Measurements from ENCODE around the gene DRD3.

Gene DRD3

GRCh38 chr3:114132500-114132899 lies 46.4 kb downstream of the DRD3 start (continued):
- TF ChIP-seq ZBTB7A (tag by site-specific recombination; IDR thresholded peaks at IDR 0.05; ENCODE audit: low read depth): no peak
- no peak for TF ChIP-seq ZBTB26 (tag by site-specific recombination; optimal IDR thresholded peaks at IDR 0.05)
- TF ChIP-seq ZNF639 (tag by site-specific recombination; IDR thresholded peaks at IDR 0.05): no peak
- TF ChIP-seq ZNF24 (tag by site-specific recombination; IDR thresholded peaks at IDR 0.05): no peak
- TF ChIP-seq CTCF (tag by site-specific recombination; IDR thresholded peaks at IDR 0.05): no peak

GRCh38 chr3:114128826-114129225 lies 50.0 kb downstream of the DRD3 start:
- H3K27ac ChIP-seq (ENCODE audit: extremely low read depth, low read depth, low read length): no peak overlapping the region
- no peaks in the 10 kb centered on the region for H3K9me3 ChIP-seq (ENCODE audit: control insufficient read depth, insufficient read depth, low read depth, low read length)
- H3K4me3 ChIP-seq (ENCODE audit: low read depth, low read length): no peak overlapping the region
- H3K4me1 ChIP-seq (ENCODE audit: control insufficient read depth, insufficient read depth, low read length): no peaks in the 10 kb centered on the region
- ChIA-PET POLR2A (interaction anchor here (0.7 kb wide), 1 partner anchor 27 kb away, joined by 3 read pairs; no protein-coding TSS in a partner anchor), CTCF (no interaction called here)
- no peaks in the 10 kb centered on the region for H3K36me3 ChIP-seq (ENCODE audit: control insufficient read depth in 2 of 2, insufficient read depth in 1 of 2, low read length in 2 of 2)
- TF ChIP-seq ZSCAN23 (tag by site-specific recombination; IDR thresholded peaks at IDR 0.05) (no peak), ZNF473 (tag by site-specific recombination; IDR thresholded peaks at IDR 0.05) (no peak), ZNF121 (tag by site-specific recombination; IDR thresholded peaks at IDR 0.05) (no peak), PRDM10 (tag by site-specific recombination; IDR thresholded peaks at IDR 0.05) (no peak), ZNF600 (tag by site-specific recombination; IDR thresholded peaks at IDR 0.05) (no peak), ZNF2 (tag by site-specific recombination; IDR thresholded peaks at IDR 0.05) (no peak), ZNF214 (tag by site-specific recombination; IDR thresholded peaks at IDR 0.05; ENCODE audit: borderline replicate concordance) (no peak), KLF10 (tag by site-specific recombination; IDR thresholded peaks at IDR 0.05) (no peak), ZBTB26 (tag by site-specific recombination; optimal IDR thresholded peaks at IDR 0.05) (no peak), ZBTB11 (tag by site-specific recombination; conservative IDR thresholded peaks at IDR 0.05; ENCODE audit: low read depth) (no peak), ZEB2 (tag by site-specific recombination; IDR thresholded peaks at IDR 0.05) (no peak)
